Colonic mucosa (tissue), 4 donors: Measurements from ENCODE around the gene PGBD5. TPM values are rescaled to one million over a fixed set of nuclear protein-coding genes. Genes with fewer than 3 reads are reported as not detected.

Source experiments
- DNase-seq: peaks from one replicate; pipeline ENCODE4 v3.0.0-alpha.2; 2020
- H3K27ac ChIP-seq: fragments of 200-600 bp; one replicate; pipeline ENCODE4 v1.8.0; 2021
- H3K27me3 ChIP-seq: fragments of 200-600 bp; one replicate; pipeline ENCODE4 v1.8.0; 2021
- H3K36me3 ChIP-seq: fragments of 200-600 bp; one replicate; pipeline ENCODE4 v1.8.0; 2021
- H3K4me1 ChIP-seq: fragments of 200-600 bp; one replicate; pipeline ENCODE4 v1.8.0; 2021; ENCODE audit warnings: mild to moderate bottlenecking
- H3K4me3 ChIP-seq: fragments of 200-600 bp; one replicate; pipeline ENCODE4 v1.8.0; 2021
- H3K9ac ChIP-seq, 2 donors: one replicate each; pipeline ENCODE4 v1.7.0; 2013; ENCODE audit warnings: control low read depth in 2 of 2, low read depth in 2 of 2, low read length in 2 of 2
- H3K9me3 ChIP-seq: fragments of 200-600 bp; one replicate; pipeline ENCODE4 v1.8.0; 2021
- intact Hi-C: fragments of 100-400 bp; cut with DNase I; formaldehyde crosslinking; loops from one replicate; pipeline ENCODE4 v1.14.1; 2022
- total RNA-seq, 2 donors: library from RNA; stranded (reverse); fragmentation: NEBNext Ultra II Directional in 1 of 2; extraction: Animal tissue kit (Norgen Biotek cat#: 25700) in 1 of 2; gene quantifications; one replicate each; pipeline ENCODE4 v1.2.1, GENCODE V29; 2021
- TF ChIP-seq, protein P1 (sequence below): fragments of 200-600 bp; IDR thresholded peaks from one replicate; pipeline ENCODE4 v1.8.0; 2022; ENCODE audit warnings: antibody characterized with exemption, mild to moderate bottlenecking
- donor health status: healthy.
- donor health status: DM: no; HTN: no; CAD: no.
- donor health status: DM: no; HTN: no; CAD: no.

The PGBD5 gene
- total RNA-seq, 2 donors from 2014 or later: 6.4 to 14.8 TPM

DNA sequence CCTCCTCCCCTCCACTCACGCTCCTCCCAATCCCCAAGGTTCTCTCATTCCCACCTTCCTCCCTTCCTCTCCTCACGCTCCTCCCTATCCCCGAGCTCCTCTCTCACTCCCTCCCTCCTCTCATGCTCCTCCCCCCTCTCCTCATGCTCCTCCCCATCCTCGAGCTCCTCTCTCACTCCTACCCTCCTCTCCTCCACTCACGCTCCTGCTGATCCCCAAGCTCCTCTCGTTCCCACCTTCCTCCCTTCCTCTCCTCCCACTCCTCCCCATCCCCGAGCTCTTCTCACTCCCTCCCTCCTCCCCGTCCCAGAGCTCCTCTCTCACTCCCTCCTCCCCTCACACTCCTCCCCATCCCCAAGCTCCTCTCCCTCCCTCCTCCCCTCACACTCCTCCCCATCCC, 31.4 kb downstream of the PGBD5 start:
- H3K4me1 ChIP-seq: no peaks in the 10 kb centered on the region
- H3K27me3 ChIP-seq: no peaks in the 10 kb centered on the region
- intact Hi-C loops: no loop called here
- no peak overlapping the region for H3K9ac ChIP-seq
- H3K4me3 ChIP-seq: no peak overlapping the region
- H3K27ac ChIP-seq: no peak overlapping the region
- TF ChIP-seq, protein P1, sequence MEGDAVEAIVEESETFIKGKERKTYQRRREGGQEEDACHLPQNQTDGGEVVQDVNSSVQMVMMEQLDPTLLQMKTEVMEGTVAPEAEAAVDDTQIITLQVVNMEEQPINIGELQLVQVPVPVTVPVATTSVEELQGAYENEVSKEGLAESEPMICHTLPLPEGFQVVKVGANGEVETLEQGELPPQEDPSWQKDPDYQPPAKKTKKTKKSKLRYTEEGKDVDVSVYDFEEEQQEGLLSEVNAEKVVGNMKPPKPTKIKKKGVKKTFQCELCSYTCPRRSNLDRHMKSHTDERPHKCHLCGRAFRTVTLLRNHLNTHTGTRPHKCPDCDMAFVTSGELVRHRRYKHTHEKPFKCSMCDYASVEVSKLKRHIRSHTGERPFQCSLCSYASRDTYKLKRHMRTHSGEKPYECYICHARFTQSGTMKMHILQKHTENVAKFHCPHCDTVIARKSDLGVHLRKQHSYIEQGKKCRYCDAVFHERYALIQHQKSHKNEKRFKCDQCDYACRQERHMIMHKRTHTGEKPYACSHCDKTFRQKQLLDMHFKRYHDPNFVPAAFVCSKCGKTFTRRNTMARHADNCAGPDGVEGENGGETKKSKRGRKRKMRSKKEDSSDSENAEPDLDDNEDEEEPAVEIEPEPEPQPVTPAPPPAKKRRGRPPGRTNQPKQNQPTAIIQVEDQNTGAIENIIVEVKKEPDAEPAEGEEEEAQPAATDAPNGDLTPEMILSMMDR: no peak
- H3K36me3 ChIP-seq: no peaks in the 10 kb centered on the region
- DNase-seq: no peak
- no peaks in the 10 kb centered on the region for H3K9me3 ChIP-seq

DNA sequence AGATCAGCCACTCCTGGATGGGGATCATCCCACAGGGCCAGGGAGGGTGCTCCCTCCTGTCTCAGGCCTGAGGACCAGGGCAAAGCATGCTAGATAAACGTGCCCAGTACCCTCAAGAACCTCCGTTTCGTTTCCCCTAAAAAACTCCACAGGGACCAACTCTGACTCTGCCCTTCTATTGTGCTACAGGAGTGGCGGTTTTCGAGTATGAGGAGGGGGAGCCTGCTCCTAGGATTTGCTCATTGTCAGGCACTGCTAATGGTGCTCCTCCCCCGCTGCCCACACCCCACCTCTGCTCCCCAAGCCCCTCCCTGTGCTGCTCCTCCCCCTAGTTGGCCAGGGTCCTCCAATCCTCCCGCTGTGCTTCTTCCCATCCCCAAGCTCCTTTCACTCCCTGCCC, 32.0 kb downstream of the PGBD5 start:
- H3K4me3 ChIP-seq: no peak overlapping the region
- no peak overlapping the region for H3K9ac ChIP-seq
- no peaks in the 10 kb centered on the region for H3K36me3 ChIP-seq
- no peaks in the 10 kb centered on the region for H3K27me3 ChIP-seq
- no peak overlapping the region for H3K27ac ChIP-seq
- DNase-seq: no peak
- TF ChIP-seq, protein P1: no peak
- no peaks in the 10 kb centered on the region for H3K4me1 ChIP-seq
- no peaks in the 10 kb centered on the region for H3K9me3 ChIP-seq
- intact Hi-C loops: no loop called here

DNA sequence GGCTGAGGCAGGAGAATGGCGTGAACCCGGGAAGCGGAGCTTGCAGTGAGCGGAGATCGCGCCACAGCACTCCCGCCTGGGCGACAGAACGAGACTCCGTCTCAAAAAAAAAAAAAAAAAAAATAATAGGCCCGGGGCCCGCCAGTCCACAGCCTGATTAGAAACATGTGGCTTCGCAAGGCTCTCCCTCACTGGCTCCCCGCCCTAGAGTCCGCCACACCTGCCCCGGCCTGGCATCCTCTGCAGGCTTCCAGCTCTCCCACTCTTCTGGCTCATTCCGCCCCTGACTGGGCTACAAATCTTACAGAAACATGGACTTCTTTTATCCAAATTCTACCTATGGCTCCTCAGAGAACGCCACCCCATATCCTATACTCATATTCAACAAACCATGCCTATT, 32.4 kb downstream of the PGBD5 start:
- Histone ChIP-seq H3K9ac (no peak overlapping the region), H3K27ac (no peak overlapping the region), H3K27me3 (no peaks in the 10 kb centered on the region), H3K36me3 (no peaks in the 10 kb centered on the region), H3K4me1 (no peaks in the 10 kb centered on the region), H3K9me3 (no peaks in the 10 kb centered on the region), H3K4me3 (no peak overlapping the region)
- intact Hi-C loops: no loop called here
- TF ChIP-seq, protein P1: no peak
- DNase-seq: no peak

DNA sequence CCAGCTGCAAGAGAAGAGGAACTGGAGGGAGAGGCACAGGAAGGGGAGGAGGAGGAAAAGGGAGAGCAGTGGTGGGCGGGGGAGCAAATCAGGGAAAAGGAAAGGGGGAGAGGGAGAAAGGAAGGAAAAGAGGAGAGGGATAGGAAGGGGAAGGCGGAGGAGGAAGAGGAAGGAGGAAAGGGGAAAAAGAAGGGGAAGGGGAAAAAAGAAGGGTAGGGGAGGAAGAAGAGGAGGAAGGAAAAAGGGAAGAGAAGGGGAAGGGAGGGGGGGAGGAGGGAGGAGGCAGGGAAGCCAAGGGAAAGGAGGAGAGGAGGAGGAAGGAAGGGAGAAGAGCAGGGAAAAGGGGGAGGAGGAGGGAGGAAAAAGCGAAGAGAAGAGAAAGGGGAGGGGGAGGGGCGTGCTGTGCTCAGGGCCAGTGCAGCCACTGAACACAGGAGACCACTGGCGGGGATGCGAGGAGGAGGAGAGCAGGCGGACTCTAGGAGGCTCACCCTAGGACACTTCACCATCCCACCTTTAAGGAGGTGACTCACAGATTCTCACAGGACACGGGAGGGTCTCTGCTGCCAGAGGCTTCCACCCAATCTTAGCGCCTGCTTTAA, 33.1 kb downstream of the PGBD5 start:
- no peak overlapping the region for H3K4me3 ChIP-seq

DNA sequence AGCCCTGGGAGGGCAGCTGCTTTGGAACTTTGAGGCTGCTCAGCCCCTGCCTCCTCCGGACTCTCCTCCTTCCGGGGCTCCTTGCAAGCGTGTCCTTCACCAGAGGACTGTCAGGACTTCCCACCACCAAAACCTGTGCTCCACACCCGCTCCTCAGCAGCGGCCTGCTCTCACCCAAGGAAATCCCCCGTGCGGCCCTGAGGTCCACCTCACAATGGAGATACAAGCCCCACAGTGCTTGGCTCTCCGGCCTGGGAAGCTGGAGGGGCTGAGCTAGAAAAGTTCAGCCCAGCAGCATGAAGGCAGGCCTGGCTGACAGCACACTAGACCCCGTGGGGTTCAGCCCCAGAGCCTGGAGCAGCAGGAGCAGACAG, 33.6 kb downstream of the PGBD5 start:
- Histone ChIP-seq H3K4me1 (no peaks in the 10 kb centered on the region), H3K27me3 (no peaks in the 10 kb centered on the region), H3K9me3 (no peaks in the 10 kb centered on the region), H3K4me3 (no peak overlapping the region), H3K27ac (no peak overlapping the region), H3K36me3 (no peaks in the 10 kb centered on the region), H3K9ac (no peak overlapping the region)
- no peak for DNase-seq
- TF ChIP-seq, protein P1: no peak
- intact Hi-C loops: no loop called here

More for the DNA sequence above, 33.1 kb downstream of the PGBD5 start:
- intact Hi-C loops: no loop called here
- DNase-seq: no peak
- H3K4me1 ChIP-seq: no peaks in the 10 kb centered on the region
- no peak overlapping the region for H3K9ac ChIP-seq
- H3K27ac ChIP-seq: no peak overlapping the region
- TF ChIP-seq, protein P1: no peak
- no peaks in the 10 kb centered on the region for H3K9me3 ChIP-seq
- H3K36me3 ChIP-seq: no peaks in the 10 kb centered on the region
- H3K27me3 ChIP-seq: no peaks in the 10 kb centered on the region
